Hematopoietic multipotent progenitor cell treated with erythropoietin and hydrocortisone succinate and interleukin-3 and kit ligand, for 6 days (in vitro differentiated cells): Measurements from ENCODE around the gene SORBS1.
A peak's percentile ranks its signal among the peaks of the same experiment; 100 is the strongest.

Source experiments
- DNase-seq: peaks from one replicate; pipeline ENCODE4 v3.0.0-alpha.2; 2015

SORBS1 gene

GRCh38 chr10:95335933-95336699 lies 225.1 kb downstream of the SORBS1 start:
- DNase-seq: no peak

GRCh38 chr10:95334805-95335144 lies 226.4 kb downstream of the SORBS1 start:
- no peak for DNase-seq

DNA sequence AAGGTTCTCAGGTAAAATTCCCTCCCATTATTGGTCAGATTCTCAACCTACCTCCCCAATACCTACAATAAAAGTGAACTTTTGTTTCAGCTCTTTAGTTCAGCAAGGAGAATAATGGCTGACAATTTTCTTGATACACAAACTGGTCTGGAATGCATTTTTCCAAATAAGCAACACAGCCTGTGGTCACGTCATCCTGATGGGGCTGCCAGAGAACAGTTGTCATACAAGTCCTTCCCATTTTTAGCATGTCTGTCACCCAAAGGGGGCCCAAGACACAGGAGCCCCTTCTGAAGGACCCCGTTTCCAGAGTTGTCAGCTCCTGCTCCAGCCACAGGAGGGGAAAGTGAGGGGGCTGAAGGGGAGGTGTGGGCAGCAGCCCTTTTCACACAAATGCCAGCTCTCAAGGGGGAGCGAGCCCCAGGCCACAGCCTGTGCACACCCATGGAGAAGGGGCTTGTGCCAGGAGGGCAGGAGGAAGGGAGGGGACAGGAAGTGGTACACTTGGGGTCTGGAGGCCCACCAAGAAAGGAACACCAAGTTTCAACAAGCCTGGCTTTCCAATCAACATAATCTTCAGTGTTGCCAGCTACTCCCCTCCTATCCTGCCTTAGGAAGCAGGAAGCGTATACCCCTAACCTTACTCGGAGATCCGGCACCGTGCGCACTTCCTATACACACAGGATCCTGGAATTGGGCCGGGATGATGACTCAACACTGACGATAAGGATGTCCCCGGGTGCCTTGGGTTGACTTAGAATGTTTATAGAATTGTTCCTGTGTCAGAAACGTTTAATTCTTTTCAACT lies 227.0 kb downstream of the SORBS1 start:
- no peak for DNase-seq

- no peak for DNase-seq
Observed at GRCh38 chr10:95332666-95333249, 228.4 kb downstream of the SORBS1 start.

DNA sequence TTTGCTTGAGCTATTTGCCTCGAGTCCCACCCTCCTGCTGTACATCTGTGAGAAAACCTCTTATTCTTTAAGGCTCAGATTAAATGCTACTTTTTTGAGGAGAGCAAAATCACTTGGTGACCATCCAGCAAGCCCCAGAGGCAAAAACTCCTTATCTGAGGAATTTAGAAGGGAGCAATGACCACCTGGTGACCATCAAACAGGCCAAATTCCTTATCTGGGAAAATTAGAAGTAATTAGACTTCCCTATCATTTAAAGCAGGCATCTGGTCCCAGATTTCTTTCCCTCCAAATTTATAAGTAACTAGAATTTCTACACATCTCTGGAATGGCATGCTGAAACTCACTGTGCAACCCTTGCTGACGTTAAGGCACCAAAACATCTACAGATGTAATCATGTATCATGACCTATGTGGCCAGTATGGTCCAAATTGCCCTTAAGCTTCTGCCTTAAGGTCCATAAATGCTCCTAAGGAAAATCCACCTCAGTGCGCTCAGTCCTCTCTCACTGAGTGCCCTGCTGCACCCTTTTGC lies 229.5 kb downstream of the SORBS1 start:
- no peak for DNase-seq

- no peak for DNase-seq
Observed at GRCh38 chr10:95330966-95331453, 230.2 kb downstream of the SORBS1 start.

- DNase-seq: no peak
Observed at GRCh38 chr10:95329296-95329695, 231.9 kb downstream of the SORBS1 start.

DNA sequence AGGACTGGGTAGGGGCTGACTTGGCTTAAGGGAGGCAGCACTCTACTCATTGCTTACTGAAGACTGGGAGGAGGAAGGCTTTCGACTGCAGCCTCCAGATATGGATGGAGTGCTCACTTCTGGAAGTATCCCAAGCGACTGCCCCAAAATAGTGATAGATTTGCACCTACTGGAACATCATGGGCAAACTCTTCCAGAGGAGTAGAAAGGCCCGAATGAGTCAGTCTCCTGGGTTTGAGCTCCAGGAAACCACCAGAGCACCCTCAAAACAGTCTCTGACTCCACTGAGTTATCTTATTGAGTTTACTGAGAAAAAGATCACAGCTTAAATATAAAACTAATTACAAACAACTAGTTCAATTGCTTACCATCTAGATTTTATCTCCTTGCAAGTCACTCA lies 233.2 kb downstream of the SORBS1 start:
- DNase-seq: no peak

DNA sequence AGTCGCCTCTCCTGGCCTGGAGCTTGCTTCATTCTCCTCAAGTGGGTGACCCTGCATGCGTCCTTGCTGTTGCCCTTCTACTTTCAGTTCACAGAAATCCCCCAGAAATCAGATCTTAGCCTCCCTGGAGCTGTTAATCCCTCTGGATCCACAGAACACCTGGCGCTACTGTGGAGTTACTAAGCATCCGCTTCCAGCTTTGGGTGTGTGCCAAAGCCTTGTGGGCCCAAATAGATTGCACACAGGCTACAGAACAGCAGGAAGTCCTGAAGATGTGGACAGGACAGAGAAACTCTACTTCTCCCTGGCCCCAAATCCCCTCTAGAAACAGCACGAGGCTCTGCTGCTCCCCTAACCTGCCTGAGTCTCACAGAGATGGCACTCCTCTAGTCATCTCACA lies 233.8 kb downstream of the SORBS1 start:
- DNase-seq: no peak

GRCh38 chr10:95326396-95326795 lies 234.8 kb downstream of the SORBS1 start:
- DNase-seq: no peak

GRCh38 chr10:95325863-95326262 lies 235.3 kb downstream of the SORBS1 start:
- DNase-seq: no peak

- DNase-seq: no peak
Observed at GRCh38 chr10:95324436-95325268, 236.5 kb downstream of the SORBS1 start.

- DNase-seq: no peak
Observed at GRCh38 chr10:95321554-95322301, 239.4 kb downstream of the SORBS1 start.

- no peak for DNase-seq
Observed at GRCh38 chr10:95319239-95319638, 241.9 kb downstream of the SORBS1 start.

GRCh38 chr10:95315509-95315908 lies 245.7 kb downstream of the SORBS1 start:
- no peak for DNase-seq

- DNase-seq: peak; percentile 49
Observed at GRCh38 chr10:95314192-95314918, 246.8 kb downstream of the SORBS1 start.

- DNase-seq: no peak
Observed at GRCh38 chr10:95312986-95313495, 248.1 kb downstream of the SORBS1 start.

GRCh38 chr10:95312257-95312656 lies 248.9 kb downstream of the SORBS1 start:
- peak; percentile 57 for DNase-seq

DNA sequence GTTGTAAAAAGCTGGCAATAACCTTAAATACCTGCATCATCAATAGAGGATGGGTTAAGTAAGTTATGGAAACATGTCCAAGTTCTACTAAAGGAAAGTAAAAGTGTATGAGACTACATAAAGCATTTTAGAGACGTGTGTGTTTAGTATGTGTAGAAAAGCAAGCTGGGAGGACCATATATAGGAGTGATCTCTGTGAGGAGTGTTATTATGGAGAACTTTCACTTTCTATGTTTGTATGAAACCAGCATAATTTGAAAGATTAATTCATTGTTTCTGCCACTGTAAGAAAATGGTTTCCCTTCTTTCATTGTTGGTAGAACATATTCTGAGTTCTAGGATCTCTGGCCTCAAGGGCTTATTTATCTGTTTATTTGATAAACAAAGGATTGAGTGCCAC lies 251.2 kb downstream of the SORBS1 start:
- DNase-seq: no peak

DNA sequence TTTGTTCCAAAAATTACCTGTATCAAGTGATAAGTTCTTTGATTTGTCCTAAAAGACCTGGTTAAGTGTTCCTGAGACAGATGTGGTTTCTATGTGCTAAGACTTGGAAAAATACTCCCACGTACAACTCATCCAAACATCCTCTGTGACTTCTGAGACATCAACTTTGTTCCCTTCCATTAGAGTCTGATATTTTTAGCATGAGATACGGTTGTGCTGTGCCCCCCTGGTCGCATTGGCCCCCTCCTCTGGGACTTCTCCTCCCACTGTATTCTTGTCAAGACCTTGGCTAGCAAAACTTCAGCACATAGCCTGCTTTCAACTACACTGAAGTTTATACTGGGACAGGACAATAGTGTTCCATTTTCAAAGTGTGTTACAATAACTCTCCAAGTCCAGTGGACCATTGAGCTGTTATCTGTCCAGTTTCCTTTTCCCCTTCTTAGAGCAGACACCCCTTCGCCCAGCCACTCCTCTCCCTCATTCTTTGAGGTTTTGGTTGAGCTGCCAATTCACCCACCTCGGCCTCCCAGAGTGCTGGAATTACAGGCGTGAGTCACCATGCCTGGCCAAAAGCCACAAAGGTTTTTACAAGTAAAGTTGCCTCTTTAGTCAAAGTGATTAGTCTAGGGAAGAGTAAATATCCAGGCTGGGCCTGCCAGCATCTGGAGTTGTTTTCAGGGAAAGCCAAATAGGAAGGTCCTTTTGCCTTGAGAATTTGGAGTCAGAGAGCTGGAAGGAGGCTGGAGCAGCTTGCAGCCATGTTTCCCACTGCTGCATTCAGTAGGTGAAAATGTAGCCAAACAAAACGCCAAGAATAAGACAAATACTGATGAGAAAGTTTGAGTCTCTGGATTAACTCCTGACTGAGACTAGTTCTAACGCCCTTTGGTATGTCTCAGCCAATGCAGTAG lies 252.5 kb downstream of the SORBS1 start:
- DNase-seq: peak; percentile 90
